HG02970 (cell line): ENCODE data around the gene PIGN.

Source experiments
- ATAC-seq: cut with Tn5 transposase; IDR thresholded peaks from one replicate; pipeline ENCODE4 v1.9.1; 2021; ENCODE audit warnings: mild to moderate bottlenecking, moderate library complexity, moderate number of reproducible peaks; ENCODE audit not compliant: unreplicated experiment, low FRiP score

The PIGN gene

DNA sequence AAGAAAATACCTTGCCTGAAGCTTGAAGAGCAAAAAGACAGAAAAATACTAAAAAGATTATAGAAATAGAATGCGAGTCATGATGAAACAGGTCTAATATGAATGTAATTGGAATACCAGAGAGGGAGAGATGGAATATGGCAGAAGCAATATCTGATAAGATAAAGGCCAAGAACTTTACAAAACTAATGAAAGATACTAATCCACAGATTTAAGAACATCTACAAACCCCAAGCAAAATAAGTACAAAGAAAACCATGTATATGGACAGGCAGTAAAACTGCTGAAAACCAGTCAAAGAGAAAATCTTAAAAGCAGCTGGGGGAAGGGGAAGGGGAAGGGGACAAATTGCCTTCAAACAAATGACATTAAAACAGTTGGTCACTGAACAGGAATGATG, 67.0 kb downstream of the PIGN start:
- no peak for ATAC-seq

DNA sequence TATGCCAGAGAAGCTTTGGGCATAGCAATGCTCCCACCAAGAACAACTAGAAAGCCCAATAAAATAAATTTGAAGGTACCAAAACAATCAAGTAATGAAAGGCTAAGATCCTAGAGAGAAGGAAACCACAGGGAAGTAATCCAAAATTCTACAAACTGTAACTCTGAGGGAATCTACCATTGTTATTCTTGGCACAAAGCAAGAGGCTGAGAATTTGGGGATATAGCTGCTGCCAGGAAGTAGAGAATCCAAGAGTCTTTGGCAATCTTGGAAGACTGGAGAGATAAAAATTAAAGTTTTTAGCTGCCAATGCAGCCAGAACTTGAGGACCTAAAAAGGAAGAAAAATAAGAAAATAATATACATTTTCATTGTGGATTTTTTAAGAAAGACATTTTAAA, 68.5 kb downstream of the PIGN start:
- no peak for ATAC-seq

GRCh38 chr18:62109676-62110075, 77.2 kb downstream of the PIGN start:
- no peak for ATAC-seq

- no peak for ATAC-seq
Measured at GRCh38 chr18:62107881-62108280, 79.0 kb downstream of the PIGN start.

DNA sequence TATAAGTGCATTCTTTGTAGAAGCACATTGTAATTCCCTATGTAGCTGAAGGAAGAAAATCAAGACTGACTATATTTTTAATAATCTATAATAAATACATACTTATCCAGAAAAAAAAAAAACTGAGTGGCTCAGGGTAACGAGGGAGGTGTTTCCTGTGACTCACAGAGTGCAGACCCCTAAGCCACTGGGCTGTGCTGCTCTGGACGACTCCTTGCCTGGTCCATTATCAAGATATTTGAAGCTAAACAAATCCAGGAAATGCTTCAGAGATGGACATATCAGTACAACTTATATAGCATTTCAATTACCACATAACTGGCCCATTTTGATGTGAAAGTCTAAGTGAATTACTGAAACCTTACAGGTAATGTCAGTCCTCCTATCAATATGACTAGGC, 80.6 kb downstream of the PIGN start:
- ATAC-seq = no peak

DNA sequence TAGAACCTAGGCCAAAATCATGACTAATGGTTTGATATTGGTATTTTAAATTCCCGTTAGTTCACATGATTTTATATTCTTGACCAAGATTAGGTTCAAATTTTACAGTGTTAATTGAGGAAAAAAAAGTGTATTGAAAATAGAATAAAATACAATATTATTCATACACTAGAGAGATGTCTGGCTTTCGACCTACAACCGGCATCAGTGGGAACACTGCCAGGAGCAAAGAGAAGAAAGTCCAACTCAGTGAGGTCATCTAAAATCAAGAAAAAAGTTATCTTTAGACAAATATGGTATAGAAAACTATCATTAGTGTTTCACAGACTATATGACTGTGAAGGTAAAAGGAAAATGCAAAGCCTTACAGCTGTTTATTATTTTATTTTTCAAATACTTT, 81.5 kb downstream of the PIGN start:
- ATAC-seq = no peak

DNA sequence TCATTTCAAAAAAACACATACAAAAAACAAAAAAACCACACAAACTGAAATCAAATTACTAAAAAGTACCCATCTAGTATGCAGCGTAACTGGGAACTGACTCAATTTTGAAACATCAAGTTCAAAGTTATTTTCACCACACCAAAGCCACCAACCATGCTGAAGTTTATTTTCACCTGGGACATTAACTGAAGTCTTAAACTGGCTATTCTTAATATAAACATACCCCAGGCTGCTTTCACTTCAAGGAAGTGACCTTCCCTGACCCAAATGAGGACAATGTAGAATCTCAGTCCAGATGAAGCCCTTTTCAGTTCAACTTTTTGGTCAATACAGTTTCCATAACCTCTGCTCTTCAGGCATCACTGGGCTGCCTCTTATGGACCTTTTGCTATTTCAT, 84.6 kb downstream of the PIGN start:
- ATAC-seq = no peak

- no peak for ATAC-seq
Measured at GRCh38 chr18:62101321-62101721, 85.5 kb downstream of the PIGN start.

- ATAC-seq = no peak
Measured at GRCh38 chr18:62098960-62099359, 87.9 kb downstream of the PIGN start.

GRCh38 chr18:62097698-62098097, 89.2 kb downstream of the PIGN start:
- ATAC-seq = no peak

DNA sequence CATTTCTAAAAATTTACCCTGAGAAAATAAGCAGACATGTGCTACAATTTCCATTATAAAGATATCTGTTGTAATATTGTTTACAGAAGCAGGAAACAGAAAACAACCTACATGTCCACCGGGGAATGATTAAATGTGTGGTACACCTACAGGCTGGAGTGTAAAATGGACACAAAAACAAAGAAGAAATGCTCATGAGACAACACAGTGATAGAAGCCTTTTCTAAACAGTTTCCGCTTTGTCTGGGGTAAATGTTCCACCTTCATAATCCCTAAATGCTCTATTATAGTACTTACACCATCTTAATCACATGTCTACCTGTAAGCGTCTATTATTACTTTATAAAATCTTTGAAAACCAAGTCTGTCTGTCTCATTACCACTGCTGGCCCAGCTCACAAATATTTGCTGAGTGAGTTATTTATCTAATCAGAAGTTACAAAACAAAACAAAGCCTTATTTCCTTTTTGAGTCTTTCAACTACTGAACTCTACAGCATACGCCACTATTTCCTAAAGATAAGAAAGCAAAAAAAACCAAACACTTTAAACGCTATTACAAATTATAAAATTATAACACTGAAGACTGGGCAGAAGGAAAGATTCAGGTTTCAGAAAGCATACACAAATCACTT, 95.3 kb downstream of the PIGN start:
- ATAC-seq = no peak

DNA sequence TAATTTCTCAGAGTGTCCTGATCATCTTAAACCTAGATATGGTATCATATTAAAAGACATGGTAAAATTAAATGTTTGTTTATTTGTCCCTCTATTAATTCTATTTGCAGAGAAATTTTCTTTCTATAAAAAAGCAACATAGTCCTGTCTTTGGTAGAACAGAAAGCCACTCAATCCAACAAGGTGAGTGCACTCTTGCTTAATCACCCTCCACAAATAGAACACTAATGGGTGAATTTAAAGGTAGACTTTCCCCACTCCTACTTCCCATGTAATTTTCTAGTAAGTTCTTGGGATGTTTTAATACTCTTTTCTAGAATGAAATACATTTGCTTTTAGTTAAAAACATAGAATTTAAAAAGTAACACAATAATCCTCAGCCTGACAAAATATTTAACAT, 97.7 kb downstream of the PIGN start:
- no peak for ATAC-seq

DNA sequence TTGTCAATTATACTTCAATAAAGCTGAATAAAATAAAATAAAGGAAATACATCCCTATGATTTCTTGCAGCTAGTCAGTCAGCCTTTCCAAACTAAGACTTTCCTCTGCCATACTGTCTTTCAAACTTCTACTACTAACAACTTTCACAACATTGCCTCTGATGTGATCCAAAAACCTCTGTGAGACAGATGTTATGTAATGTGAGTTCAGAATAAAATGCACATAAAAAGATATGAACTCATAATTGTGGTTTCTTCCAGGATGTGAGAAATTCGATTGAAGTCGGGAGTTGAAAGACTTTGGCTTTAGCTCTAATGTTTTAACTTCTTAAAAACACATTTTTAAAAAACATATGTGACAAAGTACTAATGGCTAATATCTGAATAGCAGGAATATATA, 98.7 kb downstream of the PIGN start:
- ATAC-seq = no peak

DNA sequence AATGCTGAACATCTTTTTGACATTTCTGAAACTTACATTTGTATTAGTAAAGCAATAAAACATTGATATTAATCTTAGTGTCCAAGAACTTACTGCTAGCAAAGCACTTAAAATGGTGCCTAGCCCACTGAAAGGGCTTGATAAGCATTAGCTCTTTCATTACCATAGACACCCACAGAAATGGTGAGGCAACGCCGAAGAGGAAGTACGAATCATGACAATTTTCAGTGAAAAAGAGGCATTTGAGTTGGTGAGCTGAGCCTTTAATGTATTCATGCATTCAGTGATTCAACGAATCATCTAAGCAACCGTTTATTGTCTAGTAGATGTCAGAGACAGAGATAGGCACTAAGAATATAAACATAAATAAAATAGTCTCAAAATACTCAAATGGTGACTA, 101.1 kb downstream of the PIGN start:
- ATAC-seq = no peak

DNA sequence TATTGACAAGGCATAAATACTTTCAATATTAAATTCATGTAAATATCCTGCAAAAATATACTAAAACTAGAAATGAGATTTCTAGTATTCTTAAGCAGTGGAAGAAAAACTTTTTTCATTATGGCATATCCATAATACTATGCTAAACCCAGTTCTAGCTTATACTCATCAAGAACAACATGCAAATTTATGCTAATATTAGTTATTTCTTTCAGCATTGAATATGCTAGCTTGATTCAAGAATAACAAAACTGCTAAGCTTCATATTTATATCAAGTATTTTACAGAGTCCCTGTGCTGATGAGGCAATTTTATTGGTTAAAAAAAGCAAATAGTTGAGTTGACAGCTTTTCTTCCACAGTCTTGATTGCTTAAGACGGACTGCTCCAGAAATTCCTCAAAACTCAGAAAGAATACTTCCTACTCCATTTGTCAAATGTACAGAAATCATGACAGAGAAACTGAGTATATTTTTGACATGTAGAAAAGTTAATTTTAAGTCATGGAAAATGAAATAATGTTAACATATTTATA, 105.0 kb downstream of the PIGN start:
- ATAC-seq = no peak

DNA sequence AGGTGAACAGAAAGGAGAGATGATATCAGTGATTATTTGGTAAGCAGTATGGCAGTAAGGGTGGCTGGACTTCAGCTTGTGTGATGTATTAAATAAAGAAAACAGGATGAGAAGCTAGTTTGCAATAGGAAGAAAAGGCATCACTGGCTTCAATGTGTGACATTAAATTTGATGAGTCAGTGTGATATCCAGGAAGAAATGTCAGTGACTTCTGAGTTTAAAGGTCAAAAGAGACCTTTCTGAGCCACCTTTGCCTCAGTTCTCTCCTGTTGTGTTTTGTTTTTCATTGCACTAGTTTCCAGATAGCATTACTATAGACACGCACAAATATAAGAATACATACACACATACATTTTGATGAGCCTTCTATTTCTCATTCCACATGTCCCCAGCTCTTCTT, 105.6 kb downstream of the PIGN start:
- ATAC-seq = no peak

- ATAC-seq = no peak
Measured at GRCh38 chr18:62080172-62080900, 106.5 kb downstream of the PIGN start.

DNA sequence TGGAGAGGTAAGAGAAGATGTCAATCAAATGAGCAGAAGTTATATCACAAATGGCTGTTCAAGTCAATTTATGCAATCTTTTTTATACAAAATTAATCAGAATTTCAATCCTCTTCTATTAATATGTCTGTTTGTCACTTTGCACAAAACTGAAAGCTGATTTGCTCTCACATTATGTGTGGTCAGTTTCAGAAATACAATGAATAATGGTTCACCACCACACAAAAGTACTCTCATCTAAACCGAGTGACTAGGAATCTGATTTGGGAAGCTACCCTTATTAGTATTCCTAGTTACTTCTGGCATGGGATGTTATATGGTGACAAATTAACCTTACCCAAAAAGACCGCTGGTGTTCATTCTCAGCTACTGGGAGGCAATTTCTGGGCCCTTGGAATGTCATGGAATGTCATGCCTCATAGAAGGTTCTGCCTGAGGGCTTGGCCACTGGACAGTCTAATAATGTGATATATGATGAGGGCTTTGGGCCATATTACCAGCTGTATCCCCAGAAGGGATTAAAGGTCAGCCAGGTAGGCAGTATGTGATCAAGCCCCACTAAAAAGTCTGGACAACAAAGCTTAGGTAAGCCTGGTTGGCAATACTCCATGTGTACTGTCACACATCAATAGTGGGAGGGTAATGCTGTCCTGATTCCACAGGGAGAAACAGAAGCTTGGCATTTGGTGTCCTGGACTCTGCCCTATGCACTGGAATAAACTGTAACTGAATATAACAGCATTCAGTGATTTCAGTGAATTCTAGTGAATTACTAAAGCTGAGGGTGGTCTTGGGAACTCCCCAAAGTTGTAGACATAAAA, 113.2 kb downstream of the PIGN start:
- ATAC-seq = no peak

- no peak for ATAC-seq
Measured at GRCh38 chr18:62072370-62072769, 114.5 kb downstream of the PIGN start.

DNA sequence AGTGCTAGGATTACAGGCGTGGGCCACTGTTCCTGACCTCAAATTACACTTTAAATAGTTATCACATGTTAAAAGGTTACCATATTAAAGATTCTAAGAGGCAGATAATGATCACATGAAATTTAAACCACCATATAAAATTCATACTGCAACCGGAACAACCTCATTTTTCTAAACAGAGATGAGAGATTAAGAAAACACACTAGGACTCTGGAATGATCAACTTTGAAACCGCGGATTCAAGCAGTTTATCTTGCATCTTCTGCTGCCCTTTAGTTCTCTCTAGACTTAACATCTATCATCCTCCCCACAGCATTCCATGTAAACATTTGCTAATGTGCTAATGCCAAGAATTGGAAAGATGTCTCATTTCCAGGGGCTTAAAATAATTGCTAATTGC, 115.8 kb downstream of the PIGN start:
- no peak for ATAC-seq

GRCh38 chr18:62070302-62070701, 116.6 kb downstream of the PIGN start:
- no peak for ATAC-seq
